Activated CD4-positive, alpha-beta T cell treated with anti-CD3 and anti-CD28 coated beads, Interleukin-2, amount 50 U/mL, for 1 hour (primary cell): Measurements from ENCODE around the gene MAGI1.

Experiments
- DNase-seq: peaks from one replicate; pipeline ENCODE4 v3.0.0-alpha.2; 2020

Gene MAGI1

DNA sequence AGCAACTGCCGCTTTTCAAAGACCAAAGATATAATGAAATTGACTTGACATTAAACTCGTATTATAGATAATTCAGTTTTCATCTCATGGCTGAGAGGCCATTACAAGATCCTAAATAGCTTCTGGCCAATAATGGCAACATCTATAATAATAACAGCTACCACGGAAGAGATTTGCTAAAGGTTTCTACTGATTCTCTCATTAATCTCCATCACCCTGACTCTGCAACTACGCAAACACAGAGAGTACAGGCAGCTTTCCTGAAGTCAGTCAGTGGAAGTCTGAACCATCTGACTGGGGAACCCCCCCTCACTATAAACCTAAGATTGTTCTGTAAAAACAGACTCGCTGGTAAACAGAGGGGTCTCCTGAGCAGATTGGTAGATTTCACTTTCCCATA lies 257.1 kb downstream of the MAGI1 start:
- DNase-seq, result no peak

- no peak for DNase-seq
Observed at GRCh38 chr3:65779390-65779789, 259.3 kb downstream of the MAGI1 start.

DNA sequence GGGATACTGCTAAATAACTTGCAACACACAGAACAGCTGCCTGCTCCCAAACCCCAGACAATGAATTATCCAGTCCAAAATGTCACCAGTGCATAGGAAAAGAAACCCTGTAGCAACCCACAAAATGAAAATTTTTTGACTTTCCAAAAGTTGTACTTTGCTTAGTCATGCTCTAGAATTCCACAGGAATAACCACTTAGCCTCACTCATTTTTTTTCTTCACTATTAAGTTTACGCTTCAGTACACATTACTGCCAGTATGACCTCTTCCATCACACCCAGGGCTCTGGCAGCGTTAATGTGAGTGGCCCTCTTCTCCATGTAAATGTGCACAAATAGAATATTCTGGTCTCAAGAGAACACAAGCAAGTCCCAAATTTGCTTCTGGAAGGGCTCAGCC lies 259.8 kb downstream of the MAGI1 start:
- DNase-seq, result no peak

DNA sequence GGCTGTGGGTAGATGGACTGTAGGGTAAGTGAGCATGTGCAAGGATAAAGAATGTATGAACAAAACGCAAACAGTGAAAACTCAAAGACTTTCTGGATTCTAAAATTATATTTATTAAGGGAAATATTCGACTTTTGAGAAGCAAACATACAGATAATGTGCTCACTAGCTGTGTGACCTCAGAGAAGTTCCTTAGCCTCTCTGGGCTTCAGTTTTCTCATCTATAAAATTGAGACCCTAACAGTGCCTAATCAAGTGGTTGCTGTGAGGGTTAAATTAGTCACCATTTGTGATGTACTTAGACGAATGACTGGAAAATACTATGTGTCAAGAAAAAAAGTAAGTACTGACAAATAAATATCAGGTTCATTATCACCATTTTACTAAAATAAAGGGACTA lies 261.7 kb downstream of the MAGI1 start:
- DNase-seq, result no peak

DNA sequence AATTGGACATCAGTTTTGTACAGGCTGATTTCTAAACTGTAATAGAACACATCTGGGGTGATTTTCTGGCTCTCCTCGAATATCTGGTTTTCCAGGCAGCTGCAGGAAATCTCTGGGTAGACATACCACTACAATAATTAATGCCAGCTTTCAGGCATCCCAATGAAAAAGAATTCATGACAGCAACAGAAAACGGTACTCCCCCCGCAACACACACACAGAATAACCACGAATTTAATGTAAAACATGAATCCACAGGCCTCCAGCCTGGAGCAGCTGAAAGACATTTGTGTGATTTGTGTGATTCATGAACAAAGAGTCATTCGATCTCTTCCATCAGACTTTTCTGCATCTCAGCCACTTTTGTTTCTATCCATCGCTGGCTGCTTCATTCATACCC lies 262.2 kb downstream of the MAGI1 start:
- no peak for DNase-seq

GRCh38 chr3:65776081-65776480 lies 262.6 kb downstream of the MAGI1 start:
- DNase-seq, result no peak

- no peak for DNase-seq
Observed at GRCh38 chr3:65772758-65773157, 266.0 kb downstream of the MAGI1 start.

- DNase-seq, result no peak
Observed at GRCh38 chr3:65767551-65767950, 271.2 kb downstream of the MAGI1 start.

DNA sequence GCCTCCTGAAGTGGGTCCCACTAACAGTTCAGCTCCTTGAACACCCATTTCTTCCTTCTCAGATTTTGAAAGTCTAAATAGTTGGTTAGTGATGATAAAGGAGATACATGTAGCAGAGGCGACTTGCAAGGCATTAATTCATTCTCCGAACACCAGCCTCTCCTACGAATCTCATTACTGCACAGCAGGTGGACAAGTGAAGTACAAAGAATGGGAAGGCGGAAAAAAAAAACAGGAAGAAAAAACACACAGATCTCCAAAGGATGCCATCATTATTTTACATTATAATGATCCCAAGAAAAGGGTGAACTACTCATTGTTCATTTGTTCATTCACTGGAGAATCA lies 276.5 kb downstream of the MAGI1 start:
- DNase-seq, result no peak

- no peak for DNase-seq
Observed at GRCh38 chr3:65761446-65762234, 277.1 kb downstream of the MAGI1 start.

DNA sequence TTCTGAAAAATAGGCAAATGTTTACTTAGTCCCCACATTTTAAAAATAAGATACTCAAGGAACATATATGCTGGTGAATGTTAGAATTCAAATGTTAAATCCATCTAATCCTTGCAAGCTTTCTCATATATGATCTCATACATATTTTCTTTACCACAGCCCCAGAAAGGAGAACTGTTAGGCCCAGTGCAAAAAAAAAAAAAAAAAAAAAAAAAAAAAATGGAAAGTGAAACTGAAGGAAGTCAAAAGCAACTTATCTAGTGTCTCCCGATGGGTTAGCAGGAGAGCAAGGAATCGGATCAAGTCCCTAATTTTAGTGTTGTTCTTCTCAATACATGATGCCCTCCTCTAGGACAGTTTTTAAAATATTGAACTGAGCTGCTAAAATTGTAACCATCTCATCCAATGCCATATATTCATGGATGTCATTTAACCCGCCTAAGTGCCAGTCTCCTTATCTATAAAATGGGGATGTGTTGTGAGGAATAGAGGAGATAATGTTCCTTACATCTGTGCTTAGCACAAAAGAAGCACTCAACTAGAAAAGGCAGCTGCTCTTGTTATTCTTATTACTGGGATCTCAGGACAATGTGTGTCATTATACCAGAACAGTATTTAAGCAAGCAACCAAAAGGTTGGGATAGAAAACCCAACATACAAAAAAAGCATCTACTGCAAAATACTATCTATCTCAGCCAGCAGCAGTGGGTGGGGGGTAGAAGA lies 279.7 kb downstream of the MAGI1 start:
- DNase-seq, result no peak

DNA sequence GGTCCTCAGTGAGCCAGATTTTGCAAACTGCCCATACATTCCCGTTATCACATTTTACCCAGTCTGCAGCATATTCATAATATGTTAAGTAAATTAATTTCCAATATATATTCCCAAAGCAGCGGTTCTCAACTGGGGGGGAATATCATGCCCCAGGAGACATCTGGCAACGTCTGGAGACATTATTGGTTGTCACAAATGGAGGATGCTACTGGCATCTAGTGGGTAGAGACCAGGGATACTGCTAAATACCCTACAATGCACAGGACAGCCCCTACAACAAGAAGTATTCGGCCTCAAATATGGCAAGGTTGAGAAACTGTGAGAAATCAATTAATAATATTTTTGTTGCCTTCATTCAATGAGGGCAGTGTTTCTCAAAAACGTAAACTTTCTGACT lies 280.3 kb downstream of the MAGI1 start:
- DNase-seq, result no peak

DNA sequence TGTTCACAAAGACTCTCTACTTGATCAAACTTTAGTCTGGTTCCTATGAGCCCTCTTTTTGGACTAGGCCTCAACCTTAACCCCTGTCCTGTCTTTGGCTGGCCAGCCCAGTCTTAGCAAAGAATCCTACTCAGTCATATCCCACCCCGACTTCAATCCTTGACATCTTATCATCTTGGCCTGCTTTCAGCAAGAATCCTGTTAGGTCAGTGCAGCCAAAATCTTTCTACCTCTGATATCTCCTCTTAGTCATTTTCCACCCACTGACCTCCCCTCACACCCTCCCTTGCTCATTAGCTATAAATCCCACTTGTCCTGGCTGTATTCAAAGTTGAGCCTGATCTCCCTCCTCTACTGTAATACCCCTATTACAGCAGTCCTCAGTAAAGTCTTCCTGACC lies 286.1 kb downstream of the MAGI1 start:
- DNase-seq, result no peak

GRCh38 chr3:65751123-65751700 lies 287.5 kb downstream of the MAGI1 start:
- no peak for DNase-seq

GRCh38 chr3:65749066-65749465 lies 289.7 kb downstream of the MAGI1 start:
- DNase-seq, result no peak

DNA sequence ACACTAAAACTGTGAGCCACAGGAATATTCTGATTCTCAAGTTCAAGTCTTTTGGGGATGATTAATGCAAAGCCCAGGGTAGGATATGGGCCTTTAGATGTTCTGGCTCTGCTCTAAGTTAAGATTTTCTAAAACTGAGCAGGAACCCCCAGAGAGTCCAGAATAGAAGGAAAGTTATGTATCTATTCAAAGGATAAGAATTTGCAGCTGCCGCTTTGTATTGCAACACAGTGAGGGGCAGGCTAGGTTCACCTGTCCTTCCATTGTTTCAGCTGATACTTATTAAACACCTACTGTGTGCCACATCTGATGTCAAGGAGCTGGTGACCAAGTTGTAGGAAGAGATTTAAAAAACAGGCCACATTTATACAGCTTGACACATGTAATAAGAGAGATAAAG lies 290.4 kb downstream of the MAGI1 start:
- no peak for DNase-seq

DNA sequence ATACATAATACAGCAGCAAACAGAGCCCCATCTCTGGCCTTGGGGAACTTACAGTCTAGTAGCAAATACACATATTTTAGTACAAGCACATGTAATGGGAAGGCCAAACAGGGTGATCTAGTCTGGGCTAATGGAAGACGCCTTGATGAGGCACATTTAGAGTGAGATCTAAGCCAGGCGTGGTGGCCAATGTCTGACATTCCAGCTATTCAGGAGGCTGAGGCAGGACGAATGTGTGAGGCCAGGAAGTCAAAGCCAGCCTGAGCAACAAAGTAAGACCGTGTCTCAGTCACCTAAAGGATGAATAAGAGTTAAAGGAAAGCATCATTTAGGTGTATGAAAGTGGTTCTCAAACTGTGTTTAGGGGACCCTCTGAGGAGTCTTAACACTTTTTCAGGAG lies 291.9 kb downstream of the MAGI1 start:
- no peak for DNase-seq

DNA sequence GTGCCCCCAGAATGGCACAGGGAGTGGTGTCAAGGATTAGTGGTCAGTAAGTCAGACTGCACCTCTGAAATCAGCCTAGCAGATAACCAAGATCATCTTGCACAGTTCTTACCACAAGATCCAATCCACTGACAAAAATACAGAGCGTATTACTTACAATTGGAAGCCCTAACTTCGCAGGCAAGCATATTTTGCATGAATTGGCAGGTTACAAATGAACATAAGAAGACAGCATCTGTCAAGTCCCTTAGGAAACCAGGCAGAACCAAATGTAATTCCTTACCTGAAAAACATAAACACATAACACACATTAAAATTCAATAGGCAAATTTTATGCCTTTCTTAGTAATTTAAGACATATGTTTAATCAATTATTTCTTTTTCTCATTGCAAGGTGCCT lies 293.4 kb downstream of the MAGI1 start:
- no peak for DNase-seq

DNA sequence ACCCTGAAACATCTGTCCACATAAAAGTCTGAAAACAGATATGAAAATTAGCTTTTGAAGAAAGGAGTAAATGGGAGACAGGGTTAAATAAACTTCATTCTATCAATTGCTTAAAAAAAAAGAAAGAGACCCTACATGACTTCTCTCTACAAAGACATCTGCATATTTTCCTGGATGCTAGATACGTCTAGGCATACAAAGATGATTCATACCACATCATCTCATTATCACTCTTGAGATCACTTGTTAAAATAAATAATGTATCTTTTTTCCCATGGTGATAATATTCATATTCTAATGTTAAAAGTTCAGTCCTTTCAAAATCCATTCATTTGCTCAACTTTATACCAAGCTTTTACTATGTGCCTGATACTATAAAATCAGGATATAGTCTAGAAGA lies 295.8 kb downstream of the MAGI1 start:
- DNase-seq, result no peak

DNA sequence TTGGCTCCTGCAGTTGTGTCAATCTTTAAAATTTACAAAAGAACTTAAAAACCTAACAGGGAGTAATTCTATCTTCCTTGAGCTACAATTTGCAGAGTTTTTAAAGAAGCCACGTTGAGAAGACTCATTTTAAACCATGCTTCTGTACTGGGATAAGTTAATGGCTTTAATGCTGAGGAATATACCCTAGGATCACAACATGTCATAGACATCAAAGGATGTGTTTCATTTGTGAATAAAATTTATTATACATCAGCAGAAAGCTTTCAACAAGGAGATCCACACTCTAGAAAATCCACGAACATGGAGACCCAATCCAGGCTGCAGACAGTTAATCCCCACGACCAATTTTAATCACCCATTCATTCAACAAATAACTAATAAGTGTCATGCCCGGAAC lies 297.2 kb downstream of the MAGI1 start:
- DNase-seq, result no peak

DNA sequence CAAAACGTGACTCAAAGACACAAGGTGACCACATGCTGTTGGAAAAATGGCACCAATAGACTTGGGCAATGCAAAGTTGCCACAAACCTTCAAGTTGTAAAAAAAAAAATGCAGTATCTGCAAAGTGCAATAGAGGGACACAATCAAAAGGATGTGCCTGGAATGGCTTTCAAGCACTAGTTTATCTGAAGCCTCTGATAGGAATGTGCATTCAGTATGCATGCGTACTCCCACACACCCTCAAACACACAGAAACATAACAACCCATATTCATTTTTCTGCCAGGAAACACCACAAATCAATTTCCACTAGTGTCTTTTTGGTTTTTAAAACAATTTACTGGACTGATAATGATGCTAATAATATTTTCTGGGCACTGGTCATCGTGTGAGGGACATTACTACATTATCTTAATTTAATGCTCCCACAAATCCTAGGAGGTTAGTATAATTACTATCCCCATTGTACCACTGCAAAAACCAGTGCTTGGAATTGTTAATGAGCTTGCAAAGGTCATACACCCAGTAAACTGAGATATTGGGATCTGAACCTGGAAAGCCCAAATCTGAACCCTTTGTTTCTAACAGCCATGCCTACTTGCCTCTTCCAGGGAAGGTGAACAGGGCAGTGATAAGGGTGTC lies 298.7 kb downstream of the MAGI1 start:
- DNase-seq, result no peak

- DNase-seq, result no peak
Observed at GRCh38 chr3:65734792-65735191, 303.9 kb downstream of the MAGI1 start.

DNA sequence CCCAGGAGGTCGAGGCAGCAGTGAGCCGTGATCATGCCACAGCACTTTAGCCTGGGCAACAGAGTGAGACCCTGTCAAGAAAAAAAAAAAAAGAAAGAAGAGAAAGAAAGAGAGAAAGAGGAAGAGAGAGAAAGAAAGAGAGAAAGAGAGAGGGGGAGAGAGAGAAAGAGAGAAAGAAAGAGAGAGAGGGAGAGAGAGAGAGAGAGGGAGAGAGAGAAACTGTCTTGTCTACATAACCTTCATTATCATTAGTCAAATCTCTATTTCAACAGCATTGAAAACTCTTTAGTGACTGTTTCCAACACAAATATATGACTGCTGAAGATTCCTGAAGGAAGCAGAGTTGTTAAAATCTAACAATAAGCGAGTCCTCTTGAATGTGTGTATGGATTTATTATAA lies 304.3 kb downstream of the MAGI1 start:
- DNase-seq, result no peak

GRCh38 chr3:65733459-65733858 lies 305.3 kb downstream of the MAGI1 start:
- DNase-seq, result no peak
